ENCODE results near the gene ATP5F1E.
A peak's percentile ranks its signal among the peaks of the same experiment; 100 is the strongest.

ATP5F1E gene

DNA sequence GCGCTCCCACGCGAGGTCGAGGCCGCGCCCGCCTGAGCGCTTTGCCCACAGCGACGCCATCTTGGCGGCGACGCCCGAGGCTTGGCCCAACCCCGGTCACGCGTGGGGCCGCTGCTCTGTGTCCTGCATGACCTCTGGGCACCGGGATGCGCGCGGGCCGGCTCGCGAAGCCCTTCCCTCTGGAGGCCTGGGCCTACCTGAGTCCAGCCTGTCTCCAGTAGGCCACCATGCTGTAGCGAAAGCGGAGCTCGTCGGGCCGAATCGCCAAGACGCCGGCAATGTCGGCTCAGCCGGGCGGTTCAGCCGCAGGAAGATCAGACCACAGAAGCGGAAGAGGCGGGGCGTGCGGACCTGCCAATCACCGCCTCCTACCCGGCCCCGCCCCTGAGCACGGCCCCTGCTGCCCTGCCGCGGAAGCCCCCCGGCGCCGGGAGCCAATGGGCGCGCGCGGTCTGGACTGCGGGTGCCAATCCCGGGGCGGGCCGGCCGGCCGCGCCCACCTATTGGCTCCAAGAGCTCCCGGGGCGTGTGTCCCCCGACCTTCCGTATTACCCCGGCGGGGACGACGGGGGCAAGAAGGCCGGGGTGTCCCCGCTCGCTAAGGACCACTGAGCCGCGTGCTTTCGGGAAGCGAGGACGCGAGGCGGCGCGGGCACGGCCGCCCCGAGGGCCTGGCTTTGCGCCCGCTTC lies at the start of gene ATP5F1E:
ATP5F1E (minus strand) TSS at position 313 of the 690 bp plus-strand sequence; CDS start at position 229, 84 bp downstream.
- DNase-seq (ENCODE audit: low spot score): peak; percentile 95

DNA sequence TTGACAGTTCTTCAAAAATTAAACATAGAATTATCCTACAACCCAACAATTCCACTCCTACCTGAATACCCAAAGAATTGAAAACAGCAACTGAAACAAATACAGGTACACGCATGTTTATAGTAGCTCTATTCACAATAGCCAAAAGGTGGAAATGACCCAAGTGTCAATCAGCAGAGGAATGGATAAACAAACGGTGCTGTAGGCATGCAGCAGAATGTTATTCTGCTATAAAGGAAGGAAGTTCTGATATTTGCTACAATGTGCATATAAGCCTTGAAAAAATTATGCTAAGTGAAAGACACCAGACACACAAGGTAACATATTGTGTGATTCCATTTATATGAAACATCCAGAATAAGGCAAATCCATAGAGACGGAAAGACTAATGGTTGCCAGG lies 48.9 kb upstream of the ATP5F1E start:
- no peak for DNase-seq (ENCODE audit: low spot score)

- no peak for DNase-seq (ENCODE audit: low spot score)
Observed at GRCh38 chr20:59078231-59078630, 46.1 kb upstream of the ATP5F1E start.

DNA sequence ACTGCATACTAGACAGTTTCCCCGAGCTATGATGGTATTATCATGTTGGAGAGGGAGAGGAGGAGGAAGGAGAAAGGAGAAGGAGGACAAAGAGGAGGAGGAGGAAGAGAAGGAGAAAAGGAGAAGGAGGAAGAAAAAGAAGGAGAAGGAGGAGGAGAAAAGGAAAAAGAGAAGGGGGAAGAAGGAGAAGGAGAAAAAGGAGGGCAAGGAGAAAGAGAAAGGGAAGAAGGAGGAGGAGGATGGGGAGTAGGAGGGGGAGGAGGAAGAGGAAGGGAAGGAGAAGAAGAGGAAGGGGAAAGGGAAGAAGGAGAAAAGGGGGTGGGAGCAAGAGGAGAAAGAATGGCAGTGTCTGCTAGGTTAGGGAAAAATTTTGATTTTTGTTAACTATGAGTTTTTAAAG lies 45.6 kb upstream of the ATP5F1E start:
- no peak for DNase-seq (ENCODE audit: low spot score)

GRCh38 chr20:59075934-59076508 lies 43.9 kb upstream of the ATP5F1E start:
- DNase-seq (ENCODE audit: low spot score): no peak

DNA sequence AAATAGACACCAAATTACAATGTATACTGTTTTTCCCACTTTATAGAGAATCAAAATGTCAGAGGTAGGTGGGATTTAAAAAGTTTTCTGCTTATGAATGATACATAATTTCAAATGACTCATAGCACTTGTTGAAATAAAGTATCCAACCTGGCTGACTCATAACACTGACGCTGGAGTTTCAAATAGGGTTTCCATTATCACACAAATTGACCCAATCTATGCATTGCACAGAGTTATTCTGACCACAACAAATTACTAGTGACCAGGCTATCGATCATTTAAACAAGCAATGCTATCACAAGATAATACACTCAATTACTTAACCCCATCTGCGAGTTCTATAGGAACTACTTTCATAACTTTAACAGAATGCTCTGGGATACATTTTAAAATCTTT lies 42.3 kb upstream of the ATP5F1E start:
- DNase-seq (ENCODE audit: low spot score): no peak

DNA sequence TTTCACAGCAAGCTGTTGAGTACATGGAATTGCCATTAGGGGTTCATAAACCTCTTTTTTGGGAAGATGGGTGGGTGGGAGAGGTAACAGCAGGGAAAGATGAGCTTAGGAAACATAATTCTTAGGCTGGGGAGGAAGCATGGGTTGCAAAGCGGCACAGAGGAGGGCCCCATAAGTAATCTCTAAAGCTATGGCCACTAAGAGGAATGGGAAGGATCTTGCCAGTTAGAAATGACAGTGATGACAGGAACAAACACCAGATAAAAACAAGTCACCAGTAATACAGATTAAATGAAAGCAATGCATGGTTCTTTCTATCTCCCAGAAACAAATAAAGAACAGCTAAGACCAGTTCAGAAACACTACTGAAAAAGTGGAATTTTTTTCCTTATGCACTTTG lies 41.4 kb upstream of the ATP5F1E start:
- DNase-seq (ENCODE audit: low spot score): no peak

- DNase-seq (ENCODE audit: low spot score): no peak
Observed at GRCh38 chr20:59071216-59071615, 39.1 kb upstream of the ATP5F1E start.

DNA sequence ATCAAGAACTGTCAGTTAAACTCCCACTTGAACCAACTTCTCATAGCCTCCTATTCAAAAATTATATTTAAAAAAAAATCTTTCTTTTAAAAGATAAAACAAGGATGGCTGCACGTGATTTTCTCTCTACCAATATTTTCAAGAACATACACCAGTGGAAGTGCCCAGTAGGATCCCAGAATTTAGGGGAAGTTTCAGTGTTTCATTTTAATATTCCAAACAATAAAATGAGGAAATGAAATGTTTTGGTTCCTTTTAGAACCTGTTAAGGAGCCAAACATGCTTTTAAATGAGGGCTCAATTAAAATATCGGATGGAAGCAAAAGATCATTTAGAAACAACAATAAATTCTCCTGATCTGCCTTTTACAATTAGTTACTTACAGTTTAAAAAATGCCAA lies 36.9 kb upstream of the ATP5F1E start:
- DNase-seq (ENCODE audit: low spot score): no peak

- no peak for DNase-seq (ENCODE audit: low spot score)
Observed at GRCh38 chr20:59068534-59068933, 36.4 kb upstream of the ATP5F1E start.

- DNase-seq (ENCODE audit: low spot score): no peak
Observed at GRCh38 chr20:59064214-59064722, 32.1 kb upstream of the ATP5F1E start.

DNA sequence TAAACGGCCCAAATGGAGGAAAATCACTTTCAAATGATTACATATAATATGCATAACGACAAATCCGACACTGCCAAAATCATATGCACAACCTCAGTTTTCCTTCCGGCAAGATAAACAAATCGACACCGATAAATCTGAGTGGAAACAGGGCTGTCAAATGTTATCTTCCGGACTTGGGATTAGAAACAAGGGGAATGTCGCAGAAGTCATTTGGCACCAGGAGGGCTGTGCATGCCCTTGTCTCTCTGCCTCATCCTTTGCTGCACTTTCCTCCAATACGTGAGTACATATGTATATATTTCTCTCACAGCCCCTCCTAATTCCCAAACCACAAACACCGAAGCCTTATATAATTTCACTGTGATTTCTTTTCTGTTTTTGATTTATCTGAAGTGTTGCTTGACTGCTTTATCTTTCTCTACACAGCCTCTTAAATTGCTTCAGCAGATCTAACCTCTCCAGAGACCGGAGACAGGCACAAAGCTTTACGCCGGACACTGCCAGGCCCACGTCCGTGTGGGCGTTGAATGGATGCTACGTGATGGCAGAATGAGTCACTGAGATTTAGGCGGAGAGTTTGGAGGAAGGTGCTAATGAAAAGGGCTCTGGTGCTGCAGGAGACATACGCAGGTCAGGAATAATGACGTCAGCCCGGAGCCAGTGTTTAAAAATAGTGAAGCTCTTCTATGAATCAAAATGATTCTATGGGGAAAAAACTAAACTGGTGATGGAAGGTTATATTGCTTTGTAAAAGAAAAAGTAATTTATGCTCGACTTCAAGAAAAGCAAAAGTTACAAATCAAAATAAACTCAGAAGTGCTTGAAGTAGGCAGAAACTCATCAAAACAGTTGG lies 31.5 kb upstream of the ATP5F1E start:
- DNase-seq (ENCODE audit: low spot score): peak; percentile 21

GRCh38 chr20:59062081-59062480 lies 29.9 kb upstream of the ATP5F1E start:
- no peak for DNase-seq (ENCODE audit: low spot score)

- no peak for DNase-seq (ENCODE audit: low spot score)
Observed at GRCh38 chr20:59055302-59055701, 23.2 kb upstream of the ATP5F1E start.

GRCh38 chr20:59051666-59052185 lies 19.6 kb upstream of the ATP5F1E start:
- DNase-seq (ENCODE audit: low spot score): no peak

DNA sequence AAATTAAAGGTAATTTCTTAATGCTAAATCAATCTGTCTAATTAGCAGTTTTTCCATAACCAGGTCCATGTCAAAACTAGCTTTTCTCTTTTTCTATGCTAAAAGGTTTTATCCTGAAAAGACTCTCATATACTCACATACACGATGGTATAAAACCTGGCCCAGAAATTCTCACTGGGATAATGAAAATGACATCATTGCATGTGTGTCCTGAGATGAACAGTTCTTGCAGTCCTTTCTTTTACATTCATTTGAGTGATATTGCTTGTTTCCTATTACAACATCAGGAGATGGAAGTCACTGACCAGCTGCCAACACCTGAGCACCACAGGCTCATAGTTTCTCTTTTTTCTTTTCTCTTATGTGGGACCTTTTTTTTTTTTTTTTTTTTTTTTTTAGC lies 18.3 kb upstream of the ATP5F1E start:
- no peak for DNase-seq (ENCODE audit: low spot score)

DNA sequence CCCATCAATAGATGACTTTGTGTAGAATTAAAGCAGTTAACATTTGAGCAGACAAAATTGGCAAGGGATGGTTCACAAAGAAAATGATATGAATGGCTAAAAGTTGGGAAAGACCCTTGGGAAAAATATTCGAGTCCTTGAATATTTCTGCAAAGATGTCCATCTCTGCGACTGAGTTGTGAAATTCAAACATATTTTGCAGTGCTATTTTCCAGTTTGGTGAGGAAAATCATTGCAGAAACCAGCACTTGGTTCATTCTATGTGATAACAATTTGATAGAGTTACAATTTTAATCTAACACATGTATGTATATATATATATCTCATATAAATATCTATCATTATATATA lies 16.5 kb upstream of the ATP5F1E start:
- DNase-seq (ENCODE audit: low spot score): no peak

- peak; percentile 30 for DNase-seq (ENCODE audit: low spot score)
Observed at GRCh38 chr20:59047938-59048680, 16.0 kb upstream of the ATP5F1E start.

DNA sequence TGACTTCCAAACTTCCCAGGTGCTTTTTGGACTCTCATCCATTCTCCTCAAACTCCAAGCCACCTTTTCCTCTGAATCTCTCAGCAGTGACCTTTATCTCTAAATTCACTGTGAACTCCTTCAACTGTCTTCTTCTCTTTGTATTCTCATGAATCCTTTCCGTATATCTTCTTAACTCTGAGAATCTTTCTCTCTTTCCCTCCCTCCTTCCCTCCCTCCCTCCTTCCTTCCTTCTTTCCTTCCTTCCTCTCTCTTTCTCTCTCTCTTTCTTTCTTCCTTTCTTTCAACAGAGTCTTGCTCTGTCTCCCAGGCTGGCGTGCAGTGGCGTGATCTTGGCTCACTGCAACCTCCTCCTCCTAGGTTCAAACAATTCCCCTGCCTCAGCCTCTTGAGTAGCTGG lies 14.7 kb upstream of the ATP5F1E start:
- no peak for DNase-seq (ENCODE audit: low spot score)

DNA sequence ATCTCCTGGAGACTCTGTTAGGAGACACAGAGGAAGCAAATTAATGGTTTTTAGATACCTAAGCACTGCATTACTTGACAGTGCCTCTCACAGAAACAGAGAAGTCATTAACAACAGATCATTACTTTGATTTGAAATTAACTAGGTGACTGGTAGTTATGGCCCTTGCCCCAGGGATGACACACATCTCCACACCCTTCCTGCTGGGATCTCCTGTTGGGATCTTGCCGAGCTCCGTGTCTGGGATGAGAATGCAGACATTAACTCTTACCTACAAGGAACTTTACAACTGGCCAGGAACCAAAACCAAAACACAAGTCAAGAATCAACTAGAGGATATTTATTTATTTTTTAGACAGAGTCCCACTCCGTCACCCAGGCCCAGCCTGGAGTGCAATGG lies 12.7 kb upstream of the ATP5F1E start:
- DNase-seq (ENCODE audit: low spot score): no peak

- DNase-seq (ENCODE audit: low spot score): no peak
Observed at GRCh38 chr20:59044295-59044694, 12.2 kb upstream of the ATP5F1E start.

- peak; percentile 32 for DNase-seq (ENCODE audit: low spot score)
Observed at GRCh38 chr20:59043698-59044097, 11.6 kb upstream of the ATP5F1E start.

All from kidney tubule cell (primary cell).